ENCODE data around the gene CAMK2A. TPM values are rescaled to one million over a fixed set of nuclear protein-coding genes. Genes with fewer than 3 reads are reported as not detected.

The CAMK2A gene
- total RNA-seq (2022; extraction: Qiagen RNA extraction), result 0.54 to 0.85 TPM (median 0.77 TPM) in 5 replicates

GRCh38 chr5:150289551-150290390, at the start of gene CAMK2A:
Gene CAMK2A, minus strand, starts transcription at chr5:150289773. Its CDS starts 148 bp downstream, at chr5:150289625.

GRCh38 chr5:150302301-150303069, 12.9 kb upstream of the CAMK2A start, which contains the start of gene ARSI:
Gene ARSI, minus strand, starts transcription at chr5:150302905. Its CDS starts 532 bp downstream, at chr5:150302373.

GRCh38 chr5:150189728-150190502, 99.7 kb downstream of the CAMK2A start, which contains the start of gene SLC6A7:
Gene SLC6A7, plus strand, starts transcription at chr5:150190062. Its CDS starts 266 bp downstream, at chr5:150190328.

Other genes starting within 250 kb of the CAMK2A start
- 0.09 to 0.35 TPM (median 0.17 TPM) in 5 replicates for gene CSF1R, start 203.2 kb downstream of the CAMK2A start, total RNA-seq (2022; extraction: Qiagen RNA extraction)
- gene PDGFRB, start 133.9 kb downstream of the CAMK2A start, total RNA-seq (2022; extraction: Qiagen RNA extraction), result 0.14 to 0.27 TPM (median 0.22 TPM) in 5 replicates
- gene CDX1, start 123.0 kb downstream of the CAMK2A start, total RNA-seq (2022; extraction: Qiagen RNA extraction), result not detected in 5 replicates
- 0.02 to 0.04 TPM in 2 of 5 replicates, not detected in the others for gene SLC6A7, start 99.7 kb downstream of the CAMK2A start, total RNA-seq (2022; extraction: Qiagen RNA extraction)
- gene ARSI, start 13.1 kb upstream of the CAMK2A start, total RNA-seq (2022; extraction: Qiagen RNA extraction), result 25.8 to 37.8 TPM (median 31.8 TPM) in 5 replicates
- 53.5 to 85.1 TPM (median 77.8 TPM) in 5 replicates for gene TCOF1, start 67.9 kb upstream of the CAMK2A start, total RNA-seq (2022; extraction: Qiagen RNA extraction)
- gene CD74, start 123.1 kb upstream of the CAMK2A start, total RNA-seq (2022; extraction: Qiagen RNA extraction), result 0.14 TPM in 2 of 5 replicates, not detected in the others
- gene RPS14, start 160.0 kb upstream of the CAMK2A start, total RNA-seq (2022; extraction: Qiagen RNA extraction), result 2,222 to 2,838 TPM (median 2,317 TPM) in 5 replicates
- gene NDST1, start 218.4 kb upstream of the CAMK2A start, total RNA-seq (2022; extraction: Qiagen RNA extraction), result 44.3 to 71.3 TPM (median 66.2 TPM) in 5 replicates

Data from A549 treated with dexamethasone at 1 μM for 4 hours (cell line).